WERI-Rb-1 (cell line): ENCODE measurements around the gene NEURL2.

ENCODE experiments used
- DNase-seq: peaks from one replicate; pipeline ENCODE4 v3.0.0-alpha.2; 2020
- H3K27ac ChIP-seq: fragments of 250-450 bp; sonication (Bioruptor Pico); 2 replicates; pipeline ENCODE4 v1.5.1; 2020; ENCODE audit warnings: mild to moderate bottlenecking, moderate library complexity
- H3K27me3 ChIP-seq: fragments of 250-450 bp; sonication (Bioruptor Pico); 2 replicates; pipeline ENCODE4 v1.5.1; 2021; ENCODE audit warnings: mild to moderate bottlenecking, low read depth, moderate library complexity; ENCODE audit not compliant: insufficient read depth, severe bottlenecking
- H3K36me3 ChIP-seq: fragments of 250-450 bp; sonication (Bioruptor Pico); 2 replicates; pipeline ENCODE4 v1.5.1; 2020; ENCODE audit warnings: mild to moderate bottlenecking, moderate library complexity
- H3K4me3 ChIP-seq: 2 replicates; pipeline ENCODE4 v1.5.1; 2011; ENCODE audit warnings: low read depth, mild to moderate bottlenecking, control low read depth, low read length
- H3K9me3 ChIP-seq: fragments of 250-450 bp; sonication (Bioruptor Pico); 2 replicates; pipeline ENCODE4 v1.5.1; 2021; ENCODE audit warnings: mild to moderate bottlenecking, moderate library complexity; ENCODE audit not compliant: severe bottlenecking
- TF ChIP-seq, protein P1 (sequence below): IDR thresholded peaks from 2 replicates; pipeline ENCODE4 v1.5.1; 2011; ENCODE audit warnings: low read depth, mild to moderate bottlenecking, control low read depth, inconsistent platforms, low read length

The NEURL2 gene

DNA sequence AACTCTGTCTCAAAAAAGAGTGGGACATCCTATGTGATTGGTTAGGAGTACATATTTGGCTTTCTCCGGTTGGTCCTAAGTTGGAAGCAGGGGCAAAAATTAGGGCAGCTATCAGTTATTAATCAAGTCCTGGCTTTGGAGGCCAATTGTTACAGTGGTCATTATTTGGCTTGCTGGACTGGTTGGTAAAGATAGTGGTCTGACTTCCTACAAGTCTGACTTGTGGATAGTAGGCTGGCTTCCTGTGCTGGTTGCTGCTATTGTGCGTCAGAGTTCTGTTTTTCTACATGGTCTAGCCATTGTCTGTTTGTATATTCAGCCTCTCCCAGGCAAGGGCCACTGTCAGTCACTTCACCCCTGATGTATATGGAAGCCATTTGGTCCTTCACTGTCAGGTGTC lies 40.8 kb downstream of the NEURL2 start:
- TF ChIP-seq, protein P1, sequence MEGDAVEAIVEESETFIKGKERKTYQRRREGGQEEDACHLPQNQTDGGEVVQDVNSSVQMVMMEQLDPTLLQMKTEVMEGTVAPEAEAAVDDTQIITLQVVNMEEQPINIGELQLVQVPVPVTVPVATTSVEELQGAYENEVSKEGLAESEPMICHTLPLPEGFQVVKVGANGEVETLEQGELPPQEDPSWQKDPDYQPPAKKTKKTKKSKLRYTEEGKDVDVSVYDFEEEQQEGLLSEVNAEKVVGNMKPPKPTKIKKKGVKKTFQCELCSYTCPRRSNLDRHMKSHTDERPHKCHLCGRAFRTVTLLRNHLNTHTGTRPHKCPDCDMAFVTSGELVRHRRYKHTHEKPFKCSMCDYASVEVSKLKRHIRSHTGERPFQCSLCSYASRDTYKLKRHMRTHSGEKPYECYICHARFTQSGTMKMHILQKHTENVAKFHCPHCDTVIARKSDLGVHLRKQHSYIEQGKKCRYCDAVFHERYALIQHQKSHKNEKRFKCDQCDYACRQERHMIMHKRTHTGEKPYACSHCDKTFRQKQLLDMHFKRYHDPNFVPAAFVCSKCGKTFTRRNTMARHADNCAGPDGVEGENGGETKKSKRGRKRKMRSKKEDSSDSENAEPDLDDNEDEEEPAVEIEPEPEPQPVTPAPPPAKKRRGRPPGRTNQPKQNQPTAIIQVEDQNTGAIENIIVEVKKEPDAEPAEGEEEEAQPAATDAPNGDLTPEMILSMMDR = no peak
- H3K27ac ChIP-seq = no peak overlapping the region
- no peaks in the 10 kb centered on the region for H3K27me3 ChIP-seq
- H3K4me3 ChIP-seq = no peak overlapping the region
- H3K36me3 ChIP-seq = peaks cover 8% of the 10 kb centered on the region
- no peak for DNase-seq
- H3K9me3 ChIP-seq = no peaks in the 10 kb centered on the region

DNA sequence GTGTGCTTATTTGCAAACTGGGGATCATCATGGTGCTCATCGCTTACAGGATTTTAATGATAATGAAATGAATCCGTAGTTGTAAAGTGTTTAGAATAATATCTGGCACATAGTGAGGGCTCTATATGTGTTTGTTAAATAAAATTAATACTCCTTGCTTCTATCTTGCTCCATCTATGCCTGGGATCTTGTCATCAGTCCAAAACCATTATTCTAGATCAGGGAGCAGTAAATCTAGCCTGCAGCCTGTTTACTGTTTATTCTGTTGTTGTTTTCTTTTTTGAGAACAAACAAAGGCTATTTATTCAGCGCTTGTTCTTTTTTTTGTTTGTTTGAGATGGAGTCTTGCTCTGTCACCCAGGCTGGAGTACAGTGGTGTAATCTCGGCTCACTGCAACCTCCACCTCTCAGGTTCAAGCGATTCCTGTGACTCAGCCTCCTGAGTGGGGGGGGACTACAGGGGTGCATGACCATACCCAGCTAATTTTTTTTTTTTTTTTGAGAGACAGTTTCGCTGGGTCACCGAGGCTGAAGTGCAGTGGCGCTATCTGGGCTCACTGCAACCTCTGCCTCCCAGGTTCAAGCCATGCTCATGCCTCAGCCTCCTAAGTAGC lies 41.9 kb downstream of the NEURL2 start:
- TF ChIP-seq, protein P1 = no peak
- peaks cover 14% of the 10 kb centered on the region for H3K36me3 ChIP-seq
- no peak for DNase-seq
- no peaks in the 10 kb centered on the region for H3K27me3 ChIP-seq
- no peak overlapping the region for H3K4me3 ChIP-seq
- no peak overlapping the region for H3K27ac ChIP-seq
- H3K9me3 ChIP-seq = no peaks in the 10 kb centered on the region

DNA sequence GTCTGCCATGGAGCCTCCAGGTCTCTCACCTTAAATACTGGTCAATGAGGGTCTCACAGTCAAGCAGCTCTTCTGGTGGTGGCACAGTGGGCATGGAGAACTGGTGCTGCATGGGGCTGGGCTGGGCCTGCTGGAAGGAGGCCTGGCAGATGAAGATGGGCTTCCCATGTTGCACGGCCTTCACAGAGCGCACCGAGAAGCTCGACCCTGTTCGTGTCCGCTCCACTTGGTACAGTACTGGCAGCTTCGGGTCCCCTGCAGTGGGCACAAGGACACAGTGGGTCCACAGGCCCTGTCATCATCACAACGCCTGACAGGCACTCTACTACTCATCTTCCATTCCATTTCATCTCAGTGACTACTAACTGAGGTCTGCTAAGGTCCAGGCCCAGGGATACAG lies 42.6 kb downstream of the NEURL2 start:
- TF ChIP-seq, protein P1 = no peak
- no peaks in the 10 kb centered on the region for H3K9me3 ChIP-seq
- H3K27me3 ChIP-seq = no peaks in the 10 kb centered on the region
- no peak overlapping the region for H3K27ac ChIP-seq
- DNase-seq = no peak
- H3K36me3 ChIP-seq = peaks cover 21% of the 10 kb centered on the region
- no peak overlapping the region for H3K4me3 ChIP-seq

DNA sequence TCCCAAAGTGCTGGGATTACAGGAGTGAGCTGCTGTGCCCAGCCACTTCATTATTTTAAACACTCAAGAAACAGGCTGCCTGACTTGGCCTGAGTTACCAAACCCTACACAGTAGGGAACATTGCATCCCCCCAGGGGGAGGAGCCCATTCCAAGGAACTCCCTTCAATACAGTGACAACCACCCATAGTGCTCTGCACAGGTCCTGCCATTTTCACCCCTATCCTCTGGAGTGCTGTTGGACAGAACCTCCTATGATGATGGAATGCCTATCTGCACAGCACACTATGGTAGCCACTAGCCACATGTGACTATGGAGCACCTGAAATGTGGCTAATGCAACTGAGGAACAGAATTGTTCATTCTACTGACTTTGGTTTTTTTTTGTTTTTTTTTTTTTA lies 45.6 kb downstream of the NEURL2 start:
- H3K27me3 ChIP-seq = no peaks in the 10 kb centered on the region
- TF ChIP-seq, protein P1 = no peak
- no peak overlapping the region for H3K4me3 ChIP-seq
- no peak overlapping the region for H3K27ac ChIP-seq
- DNase-seq = no peak
- H3K36me3 ChIP-seq = peaks cover 34% of the 10 kb centered on the region
- no peaks in the 10 kb centered on the region for H3K9me3 ChIP-seq

DNA sequence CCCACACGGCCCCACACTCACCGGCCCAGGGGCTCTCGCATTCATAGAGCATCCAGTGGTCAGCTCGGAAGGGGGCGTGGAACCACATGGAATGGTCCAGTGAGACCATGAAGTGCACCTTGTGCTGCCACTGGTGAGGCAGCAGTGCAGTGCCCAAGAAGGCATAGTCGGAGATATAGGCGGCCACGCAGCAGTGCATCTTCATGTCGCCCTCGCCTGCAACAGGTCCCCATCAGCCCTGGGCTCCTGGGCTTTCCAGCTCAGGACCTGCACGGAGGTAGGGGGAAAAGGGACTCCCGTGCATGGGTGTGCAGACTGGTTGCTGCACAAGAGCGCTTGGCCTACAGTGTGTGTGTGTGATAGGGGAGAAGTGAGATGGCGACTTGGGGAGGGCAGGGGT lies 47.5 kb downstream of the NEURL2 start:
- peaks cover 34% of the 10 kb centered on the region for H3K36me3 ChIP-seq
- TF ChIP-seq, protein P1 = no peak

DNA sequence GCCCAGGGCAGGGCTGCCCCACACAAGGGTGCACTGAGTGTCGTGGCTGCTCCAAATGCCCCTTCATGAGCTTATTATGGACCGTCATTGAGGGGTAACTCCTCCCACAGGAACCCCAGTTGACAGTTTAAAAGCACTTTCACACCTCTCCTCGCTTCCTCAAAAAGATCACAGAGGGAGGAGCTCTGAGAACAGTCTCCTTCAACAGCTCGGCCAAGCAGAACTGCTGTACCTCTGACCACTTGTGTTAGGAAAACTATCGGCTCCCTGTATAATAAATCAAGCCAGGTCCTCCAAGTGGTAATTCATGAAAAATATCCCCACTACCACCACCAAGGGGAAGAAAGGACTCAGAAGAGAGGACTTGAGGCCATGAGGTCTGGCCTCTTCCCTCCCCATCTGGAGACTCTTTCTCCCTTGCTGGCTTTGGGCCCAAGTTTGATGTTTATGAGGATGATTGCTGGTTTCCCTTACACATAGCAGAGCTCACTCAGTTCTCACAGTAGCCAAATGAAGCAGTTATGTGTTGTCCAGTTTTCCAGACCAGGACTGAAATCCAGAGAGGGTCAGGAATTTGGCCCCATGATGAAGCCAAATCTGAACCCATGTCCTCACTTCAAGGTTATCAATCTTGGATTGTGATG lies 48.7 kb downstream of the NEURL2 start:
- DNase-seq = no peak
- TF ChIP-seq, protein P1 = no peak
- peaks cover 34% of the 10 kb centered on the region for H3K36me3 ChIP-seq
- no peaks in the 10 kb centered on the region for H3K27me3 ChIP-seq
- no peak overlapping the region for H3K27ac ChIP-seq
- no peaks in the 10 kb centered on the region for H3K9me3 ChIP-seq
- H3K4me3 ChIP-seq = no peak overlapping the region

More for the DNA sequence above, 47.5 kb downstream of the NEURL2 start:
- no peak for DNase-seq
- no peaks in the 10 kb centered on the region for H3K27me3 ChIP-seq
- H3K9me3 ChIP-seq = no peaks in the 10 kb centered on the region
- no peak overlapping the region for H3K4me3 ChIP-seq
- H3K27ac ChIP-seq = no peak overlapping the region
